LNCAP (cell line): ENCODE results near the gene AJM1.

Experiments used
- CTCF ChIP-seq: fragments of 450-650 bp; IDR thresholded peaks from 2 replicates; pipeline ENCODE4 v1.5.1; 2017; ENCODE audit warnings: mild to moderate bottlenecking

AJM1 gene

GRCh38 chr9:136875155-136875554 lies 32.9 kb downstream of the AJM1 start:
- no peak for TF ChIP-seq CTCF

GRCh38 chr9:136876476-136876875 lies 34.2 kb downstream of the AJM1 start:
- TF ChIP-seq CTCF, result no peak

- TF ChIP-seq CTCF, result no peak
Measured at GRCh38 chr9:136880651-136881050, 38.4 kb downstream of the AJM1 start.

- no peak for TF ChIP-seq CTCF
Measured at GRCh38 chr9:136881691-136882108, 39.4 kb downstream of the AJM1 start.

GRCh38 chr9:136882109-136882946 lies 40.0 kb downstream of the AJM1 start:
- TF ChIP-seq CTCF, result no peak

GRCh38 chr9:136885950-136886578 lies 43.8 kb downstream of the AJM1 start, which contains the start of gene TRAF2:
Gene TRAF2, plus strand, starts transcription at chr9:136886516. Its CDS starts 12,225 bp downstream, at chr9:136898741.
- TF ChIP-seq CTCF, result no peak

- no peak for TF ChIP-seq CTCF
Measured at GRCh38 chr9:136886610-136887597, 44.6 kb downstream of the AJM1 start.
